ENCODE measurements around the gene KLF13.

KLF13 gene

DNA sequence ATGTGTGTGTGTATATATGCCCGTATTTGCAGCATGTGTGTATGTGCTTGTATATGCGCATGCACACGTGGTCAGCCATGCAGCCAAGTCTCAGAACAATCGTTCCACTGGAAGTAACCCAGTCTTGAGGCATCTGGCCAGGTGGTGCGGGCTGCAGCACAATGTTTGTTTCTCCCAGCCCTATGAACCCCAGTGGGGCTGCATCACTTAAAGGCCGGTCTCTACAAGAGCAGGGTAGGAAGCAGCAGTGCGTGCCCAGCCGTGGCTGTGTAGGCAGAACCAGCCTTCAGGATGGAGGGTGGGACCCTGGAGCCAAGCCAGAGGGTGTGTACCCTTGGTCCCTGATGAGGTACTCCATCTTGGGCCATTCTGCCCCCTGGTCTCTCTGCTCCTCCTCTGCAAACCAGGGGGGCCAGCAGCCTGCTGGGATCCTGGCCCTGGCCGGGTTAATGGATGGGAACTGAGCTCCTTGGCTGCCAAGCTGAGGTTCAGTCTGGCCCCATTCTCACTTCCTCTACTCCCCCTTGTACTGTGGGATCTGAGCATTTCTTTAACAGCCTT, 11.8 kb downstream of the KLF13 start:
- peaks cover 0 to 5% (median 0%) of the 10 kb centered on the region in 5 donors for H3K36me3 ChIP-seq (ENCODE audit: control insufficient read depth in 5 of 5, insufficient read depth in 5 of 5, low read length in 5 of 5)
- no peaks in the 10 kb centered on the region for H3K9me3 ChIP-seq (ENCODE audit: control insufficient read depth in 5 of 5, low read length in 5 of 5)
- H3K9ac ChIP-seq (ENCODE audit: low read length in 5 of 5): peak overlapping the region in 1 of 5 donors; percentile 37
- peak overlapping the region in 2 of 5 donors; percentile 16 to 19 for H3K4me3 ChIP-seq (ENCODE audit: low read depth in 1 of 5, low read length in 5 of 5)
- no peaks in the 10 kb centered on the region for H3K27me3 ChIP-seq (ENCODE audit: control insufficient read depth in 5 of 5, insufficient read depth in 4 of 5, low read length in 5 of 5)
- H3K27ac ChIP-seq (ENCODE audit: low read depth, low read length): peak overlapping the region; percentile 80
- H3K4me1 ChIP-seq (ENCODE audit: control insufficient read depth in 5 of 5, insufficient read depth in 5 of 5, low read length in 5 of 5): peaks cover 37 to 96% (median 85%) of the 10 kb centered on the region in 5 donors

GRCh38 chr15:31338879-31339557, 12.4 kb downstream of the KLF13 start:
- H3K9me3 ChIP-seq (ENCODE audit: control insufficient read depth in 5 of 5, low read length in 5 of 5): no peaks in the 10 kb centered on the region
- peak overlapping the region; percentile 80 for H3K27ac ChIP-seq (ENCODE audit: low read depth, low read length)
- H3K9ac ChIP-seq (ENCODE audit: low read length in 5 of 5): peak overlapping the region in 2 of 5 donors; percentile 25 to 37
- H3K27me3 ChIP-seq (ENCODE audit: control insufficient read depth in 5 of 5, insufficient read depth in 4 of 5, low read length in 5 of 5): no peaks in the 10 kb centered on the region
- peaks cover 0 to 5% (median 0%) of the 10 kb centered on the region in 5 donors for H3K36me3 ChIP-seq (ENCODE audit: control insufficient read depth in 5 of 5, insufficient read depth in 5 of 5, low read length in 5 of 5)
- H3K4me1 ChIP-seq (ENCODE audit: control insufficient read depth in 5 of 5, insufficient read depth in 5 of 5, low read length in 5 of 5): peaks cover 43 to 96% (median 88%) of the 10 kb centered on the region in 5 donors
- peak overlapping the region in 4 of 5 donors; percentile 11 to 19 (median 18) for H3K4me3 ChIP-seq (ENCODE audit: low read depth in 1 of 5, low read length in 5 of 5)

- Histone ChIP-seq H3K4me3 (ENCODE audit: low read depth in 1 of 5, low read length in 5 of 5) (peak overlapping the region in 2 of 5 donors; percentile 11 to 19), H3K27me3 (ENCODE audit: control insufficient read depth in 5 of 5, insufficient read depth in 4 of 5, low read length in 5 of 5) (no peaks in the 10 kb centered on the region), H3K27ac (ENCODE audit: low read depth, low read length) (peak overlapping the region; percentile 80), H3K9ac (ENCODE audit: low read length in 5 of 5) (peak overlapping the region in 1 of 5 donors; percentile 25), H3K36me3 (ENCODE audit: control insufficient read depth in 5 of 5, insufficient read depth in 5 of 5, low read length in 5 of 5) (peaks cover 0 to 5% (median 0%) of the 10 kb centered on the region in 5 donors), H3K4me1 (ENCODE audit: control insufficient read depth in 5 of 5, insufficient read depth in 5 of 5, low read length in 5 of 5) (peaks cover 48 to 99% (median 91%) of the 10 kb centered on the region in 5 donors), H3K9me3 (ENCODE audit: control insufficient read depth in 5 of 5, low read length in 5 of 5) (no peaks in the 10 kb centered on the region)
Observed at GRCh38 chr15:31339558-31339895, 12.9 kb downstream of the KLF13 start.

DNA sequence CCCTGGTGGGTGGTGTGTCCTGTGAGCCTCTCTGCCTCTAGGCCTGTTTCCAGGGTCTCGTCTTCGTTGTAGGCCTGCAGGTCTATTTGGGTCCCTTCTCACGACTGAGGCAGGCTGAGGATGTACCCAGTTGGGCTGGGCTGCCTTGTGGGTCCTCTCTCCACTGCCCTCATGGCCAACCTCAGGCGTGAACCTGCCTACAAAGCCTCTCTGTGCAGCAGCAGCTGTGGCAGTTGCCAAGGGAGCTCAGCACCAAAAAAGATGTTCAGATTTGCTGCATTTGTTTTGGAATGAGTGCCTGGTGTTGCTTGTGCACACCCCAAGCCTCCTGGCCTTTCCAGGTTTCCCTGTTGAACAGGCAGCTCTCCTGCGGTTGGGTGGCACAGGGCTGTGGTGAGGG, 13.4 kb downstream of the KLF13 start:
- peaks cover 45 to 99% (median 91%) of the 10 kb centered on the region in 5 donors for H3K4me1 ChIP-seq (ENCODE audit: control insufficient read depth in 5 of 5, insufficient read depth in 5 of 5, low read length in 5 of 5)
- H3K4me3 ChIP-seq (ENCODE audit: low read depth in 1 of 5, low read length in 5 of 5): no peak overlapping the region
- H3K36me3 ChIP-seq (ENCODE audit: control insufficient read depth in 5 of 5, insufficient read depth in 5 of 5, low read length in 5 of 5): peaks cover 0 to 5% (median 0%) of the 10 kb centered on the region in 5 donors
- H3K27me3 ChIP-seq (ENCODE audit: control insufficient read depth in 5 of 5, insufficient read depth in 4 of 5, low read length in 5 of 5): no peaks in the 10 kb centered on the region
- no peaks in the 10 kb centered on the region for H3K9me3 ChIP-seq (ENCODE audit: control insufficient read depth in 5 of 5, low read length in 5 of 5)
- no peak overlapping the region for H3K9ac ChIP-seq (ENCODE audit: low read length in 5 of 5)
- peak overlapping the region; percentile 80 for H3K27ac ChIP-seq (ENCODE audit: low read depth, low read length)

- Histone ChIP-seq H3K9ac (ENCODE audit: low read length in 5 of 5) (no peak overlapping the region), H3K9me3 (ENCODE audit: control insufficient read depth in 5 of 5, low read length in 5 of 5) (no peaks in the 10 kb centered on the region), H3K4me3 (ENCODE audit: low read depth in 1 of 5, low read length in 5 of 5) (no peak overlapping the region), H3K36me3 (ENCODE audit: control insufficient read depth in 5 of 5, insufficient read depth in 5 of 5, low read length in 5 of 5) (peaks cover 0 to 5% (median 0%) of the 10 kb centered on the region in 5 donors), H3K27me3 (ENCODE audit: control insufficient read depth in 5 of 5, insufficient read depth in 4 of 5, low read length in 5 of 5) (no peaks in the 10 kb centered on the region), H3K27ac (ENCODE audit: low read depth, low read length) (no peak overlapping the region), H3K4me1 (ENCODE audit: control insufficient read depth in 5 of 5, insufficient read depth in 5 of 5, low read length in 5 of 5) (peaks cover 48 to 100% (median 91%) of the 10 kb centered on the region in 5 donors)
Observed at GRCh38 chr15:31340592-31340991, 14.0 kb downstream of the KLF13 start.

DNA sequence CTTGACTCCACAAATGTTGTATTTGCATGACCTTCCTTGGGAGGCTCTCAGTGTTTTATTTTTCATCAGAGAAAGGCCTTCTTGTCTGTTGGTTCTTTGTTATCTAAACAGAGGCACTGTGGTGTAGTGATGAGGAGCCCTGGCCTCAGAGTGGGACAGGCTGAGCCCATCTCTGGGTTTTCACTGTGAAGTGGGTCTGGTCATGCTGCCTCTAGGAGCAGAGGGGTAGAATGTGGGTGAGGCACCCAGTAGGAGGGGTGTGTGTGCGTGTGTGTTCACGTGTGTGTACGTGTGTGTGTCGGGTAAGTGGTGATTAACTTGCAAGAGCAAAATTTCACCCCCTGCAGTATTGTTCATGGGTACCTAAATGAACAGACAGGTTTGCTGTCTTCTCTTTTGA, 14.4 kb downstream of the KLF13 start:
- Histone ChIP-seq H3K9ac (ENCODE audit: low read length in 5 of 5) (no peak overlapping the region), H3K36me3 (ENCODE audit: control insufficient read depth in 5 of 5, insufficient read depth in 5 of 5, low read length in 5 of 5) (peaks cover 0 to 5% (median 0%) of the 10 kb centered on the region in 5 donors), H3K4me3 (ENCODE audit: low read depth in 1 of 5, low read length in 5 of 5) (no peak overlapping the region), H3K27me3 (ENCODE audit: control insufficient read depth in 5 of 5, insufficient read depth in 4 of 5, low read length in 5 of 5) (no peaks in the 10 kb centered on the region), H3K9me3 (ENCODE audit: control insufficient read depth in 5 of 5, low read length in 5 of 5) (no peaks in the 10 kb centered on the region), H3K27ac (ENCODE audit: low read depth, low read length) (peak overlapping the region; percentile 57), H3K4me1 (ENCODE audit: control insufficient read depth in 5 of 5, insufficient read depth in 5 of 5, low read length in 5 of 5) (peaks cover 49 to 100% (median 91%) of the 10 kb centered on the region in 5 donors)

GRCh38 chr15:31341496-31342195, 15.0 kb downstream of the KLF13 start:
- H3K27ac ChIP-seq (ENCODE audit: low read depth, low read length): peak overlapping the region; percentile 57
- H3K4me3 ChIP-seq (ENCODE audit: low read depth in 1 of 5, low read length in 5 of 5): no peak overlapping the region
- no peak overlapping the region for H3K9ac ChIP-seq (ENCODE audit: low read length in 5 of 5)
- H3K9me3 ChIP-seq (ENCODE audit: control insufficient read depth in 5 of 5, low read length in 5 of 5): no peaks in the 10 kb centered on the region
- H3K4me1 ChIP-seq (ENCODE audit: control insufficient read depth in 5 of 5, insufficient read depth in 5 of 5, low read length in 5 of 5): peaks cover 46 to 100% (median 91%) of the 10 kb centered on the region in 5 donors
- peaks cover 0 to 5% (median 0%) of the 10 kb centered on the region in 5 donors for H3K36me3 ChIP-seq (ENCODE audit: control insufficient read depth in 5 of 5, insufficient read depth in 5 of 5, low read length in 5 of 5)
- H3K27me3 ChIP-seq (ENCODE audit: control insufficient read depth in 5 of 5, insufficient read depth in 4 of 5, low read length in 5 of 5): no peaks in the 10 kb centered on the region

DNA sequence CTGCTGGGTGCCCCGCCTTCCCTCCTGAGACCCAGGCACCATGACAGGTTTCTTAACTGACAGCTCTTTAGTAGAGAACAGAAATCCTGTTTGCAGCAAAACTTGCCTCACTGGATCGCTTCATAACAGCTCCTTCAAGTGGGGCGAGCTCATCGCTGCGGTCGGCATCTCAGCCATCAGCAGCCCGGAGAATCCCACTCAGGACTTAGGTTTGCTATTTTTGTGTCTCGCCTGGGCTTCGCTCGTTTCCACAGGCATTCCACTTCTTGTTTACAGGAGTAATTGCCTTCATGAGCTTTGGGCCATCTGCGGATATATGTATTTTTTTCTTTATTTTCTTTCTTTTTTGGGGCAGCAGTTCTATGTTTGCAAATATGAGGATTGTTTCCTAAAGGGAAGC, 15.7 kb downstream of the KLF13 start:
- H3K4me1 ChIP-seq (ENCODE audit: control insufficient read depth in 5 of 5, insufficient read depth in 5 of 5, low read length in 5 of 5): peaks cover 46 to 100% (median 91%) of the 10 kb centered on the region in 5 donors
- H3K27ac ChIP-seq (ENCODE audit: low read depth, low read length): peak overlapping the region; percentile 57
- H3K9me3 ChIP-seq (ENCODE audit: control insufficient read depth in 5 of 5, low read length in 5 of 5): no peaks in the 10 kb centered on the region
- H3K27me3 ChIP-seq (ENCODE audit: control insufficient read depth in 5 of 5, insufficient read depth in 4 of 5, low read length in 5 of 5): no peaks in the 10 kb centered on the region
- H3K4me3 ChIP-seq (ENCODE audit: low read depth in 1 of 5, low read length in 5 of 5): peak overlapping the region in 2 of 5 donors; percentile 11 to 14
- H3K36me3 ChIP-seq (ENCODE audit: control insufficient read depth in 5 of 5, insufficient read depth in 5 of 5, low read length in 5 of 5): peaks cover 0 to 7% (median 0%) of the 10 kb centered on the region in 5 donors
- H3K9ac ChIP-seq (ENCODE audit: low read length in 5 of 5): peak overlapping the region in 2 of 5 donors; percentile 22 to 31

DNA sequence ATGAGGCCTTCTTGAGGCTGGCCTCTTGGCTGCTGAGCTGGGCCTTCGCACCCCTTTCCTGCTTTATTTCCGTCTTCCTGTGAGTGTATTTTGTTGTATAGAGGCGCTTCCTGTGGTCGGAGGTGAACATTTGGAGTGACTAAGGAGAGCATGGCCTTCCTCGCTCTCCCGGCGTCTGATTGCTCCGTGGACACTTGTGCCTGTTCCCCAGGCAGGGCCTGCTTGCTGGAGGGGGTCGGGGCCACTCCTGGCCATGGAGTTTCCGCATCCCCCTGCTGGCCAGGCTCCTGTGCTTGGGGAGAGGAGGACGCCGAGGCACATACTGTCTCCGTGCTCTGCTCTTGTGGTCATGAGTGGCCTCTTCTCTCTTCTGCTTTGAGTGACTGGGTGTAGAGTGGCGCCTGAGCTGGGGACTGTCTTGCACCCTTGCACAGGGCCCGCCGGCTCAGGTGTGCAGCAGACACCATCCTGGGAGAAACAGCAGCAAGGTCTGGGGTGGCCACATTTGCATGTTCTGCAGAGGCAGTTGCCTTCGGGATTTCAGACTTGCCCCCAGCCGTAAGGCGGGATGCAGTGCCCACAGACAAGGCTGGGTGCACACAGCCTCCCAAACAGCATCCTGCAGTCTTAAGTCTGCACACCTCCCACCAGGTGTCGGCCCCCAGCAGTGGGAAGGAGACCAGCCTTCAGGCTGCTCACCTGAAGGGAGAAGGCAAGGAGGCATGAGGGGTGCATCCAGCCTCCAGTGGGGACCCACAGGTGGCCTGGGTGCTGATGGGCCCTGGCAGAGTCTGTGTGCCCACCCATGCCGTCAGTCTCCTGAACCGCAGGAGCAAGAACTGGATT, 16.4 kb downstream of the KLF13 start:
- no peaks in the 10 kb centered on the region for H3K27me3 ChIP-seq (ENCODE audit: control insufficient read depth in 5 of 5, insufficient read depth in 4 of 5, low read length in 5 of 5)
- H3K9me3 ChIP-seq (ENCODE audit: control insufficient read depth in 5 of 5, low read length in 5 of 5): no peaks in the 10 kb centered on the region
- peak overlapping the region in 2 of 5 donors; percentile 10 to 14 for H3K4me3 ChIP-seq (ENCODE audit: low read depth in 1 of 5, low read length in 5 of 5)
- peak overlapping the region; percentile 57 for H3K27ac ChIP-seq (ENCODE audit: low read depth, low read length)
- peak overlapping the region in 1 of 5 donors; percentile 31 for H3K9ac ChIP-seq (ENCODE audit: low read length in 5 of 5)
- peaks cover 46 to 100% (median 91%) of the 10 kb centered on the region in 5 donors for H3K4me1 ChIP-seq (ENCODE audit: control insufficient read depth in 5 of 5, insufficient read depth in 5 of 5, low read length in 5 of 5)
- H3K36me3 ChIP-seq (ENCODE audit: control insufficient read depth in 5 of 5, insufficient read depth in 5 of 5, low read length in 5 of 5): peaks cover 0 to 10% (median 4%) of the 10 kb centered on the region in 5 donors

Data from subcutaneous abdominal adipose tissue (tissue), 5 donors.